Activated naive CD4-positive, alpha-beta T cell (primary cell): ENCODE data around the gene CELF2.

Experiments
- DNase-seq, 4 experiments: peaks; one replicate each; lab custom pipeline; 2025; lab: John Stamatoyannopoulos, UW

The CELF2 gene

GRCh38 chr10:11154849-11155498 is 137.3 kb downstream of the CELF2 start:
- DNase-seq = no peak

- DNase-seq = no peak
These were observed 138.8 kb downstream of the CELF2 start for GRCh38 chr10:11156480-11156879.

GRCh38 chr10:11157292-11158076 is 139.8 kb downstream of the CELF2 start:
- no peak for DNase-seq

GRCh38 chr10:11158080-11158479 is 140.4 kb downstream of the CELF2 start:
- no peak for DNase-seq

GRCh38 chr10:11159543-11160215 is 142.0 kb downstream of the CELF2 start:
- no peak for DNase-seq

GRCh38 chr10:11161096-11161495 is 143.4 kb downstream of the CELF2 start:
- DNase-seq = no peak

- DNase-seq = no peak
These were observed 144.2 kb downstream of the CELF2 start for GRCh38 chr10:11161910-11162309.

- peak in 3 of 4 experiments; percentile 23 to 60 (median 58) for DNase-seq
These were observed 145.3 kb downstream of the CELF2 start for GRCh38 chr10:11162828-11163599.

GRCh38 chr10:11163780-11164550 is 146.3 kb downstream of the CELF2 start:
- peak in 1 of 4 experiments; percentile 24 for DNase-seq

- no peak for DNase-seq
These were observed 146.8 kb downstream of the CELF2 start for GRCh38 chr10:11164551-11164802.

- peak; percentile 29 to 56 (median 50) for DNase-seq
These were observed 147.3 kb downstream of the CELF2 start for GRCh38 chr10:11164803-11165590.

- peak in 3 of 4 experiments; percentile 28 to 41 (median 35) for DNase-seq
These were observed 148.2 kb downstream of the CELF2 start for GRCh38 chr10:11165591-11166543.

GRCh38 chr10:11166550-11166949 is 148.9 kb downstream of the CELF2 start:
- no peak for DNase-seq

- no peak for DNase-seq
These were observed 149.7 kb downstream of the CELF2 start for GRCh38 chr10:11167233-11167966.

GRCh38 chr10:11168423-11169090 is 150.9 kb downstream of the CELF2 start:
- no peak for DNase-seq

GRCh38 chr10:11169976-11170375 is 152.3 kb downstream of the CELF2 start:
- DNase-seq = no peak

GRCh38 chr10:11170574-11170973 is 152.9 kb downstream of the CELF2 start:
- DNase-seq = no peak
